Activated B cell treated with CpG ODN at 0.5 μM for 24 hours (primary cell): ENCODE data around the gene UTP25. TPM values are rescaled to one million over a fixed set of nuclear protein-coding genes. Genes with fewer than 3 reads are reported as not detected.

ENCODE experiments used
- ATAC-seq: fragments of 200-7000 bp; cut with Tn5 transposase; one replicate; pipeline ENCODE4 v1.10.0; 2021; ENCODE audit warnings: low read depth, mild to moderate bottlenecking, moderate library complexity
- CTCF ChIA-PET: fragments of 350-600 bp; sonication (Branson Sonifier 250); formaldehyde crosslinking; loops from one replicate; lab custom pipeline; 2021; ENCODE audit warnings: antibody characterized with exemption; lab: Charles Lee
- POLR2A ChIA-PET: fragments of 350-600 bp; sonication (Branson Sonifier 250); formaldehyde crosslinking; loops from one replicate; lab custom pipeline; 2021; ENCODE audit warnings: antibody characterized with exemption; lab: Charles Lee
- DNase-seq: peaks from one replicate; pipeline ENCODE4 v3.0.0; 2022
- H3K27ac Mint-ChIP-seq: one replicate; pipeline ENCODE4 v1.8.0; 2020; ENCODE audit warnings: mixed read lengths
- H3K27me3 Mint-ChIP-seq: one replicate; pipeline ENCODE4 v1.8.0; 2021; ENCODE audit warnings: mixed read lengths
- H3K36me3 Mint-ChIP-seq: one replicate; pipeline ENCODE4 v1.8.0; 2021; ENCODE audit warnings: low read depth, mixed read lengths
- H3K4me1 Mint-ChIP-seq: one replicate; pipeline ENCODE4 v1.8.0; 2021; ENCODE audit warnings: mixed read lengths
- H3K4me3 Mint-ChIP-seq: one replicate; pipeline ENCODE4 v1.8.0; 2020; ENCODE audit warnings: mild to moderate bottlenecking, mixed read lengths
- H3K9me3 Mint-ChIP-seq: one replicate; pipeline ENCODE4 v1.8.0; 2020; ENCODE audit warnings: mixed read lengths
- intact Hi-C: fragments of 100-400 bp; cut with micrococcal nuclease; formaldehyde crosslinking; loops from one replicate; pipeline ENCODE4 v1.15.1; 2024
- total RNA-seq: library from RNA; stranded (reverse); gene quantifications from 2 replicates; pipeline ENCODE4 v1.2.3, GENCODE V29; 2022
- TF ChIP-seq, protein P1 (sequence below): fragments of 200-600 bp; IDR thresholded peaks from one replicate; pipeline ENCODE4 v1.8.0; 2022; ENCODE audit warnings: antibody characterized with exemption, mild to moderate bottlenecking

Gene UTP25
- total RNA-seq, 1 donor from 2014 or later: 15.4 TPM

DNA sequence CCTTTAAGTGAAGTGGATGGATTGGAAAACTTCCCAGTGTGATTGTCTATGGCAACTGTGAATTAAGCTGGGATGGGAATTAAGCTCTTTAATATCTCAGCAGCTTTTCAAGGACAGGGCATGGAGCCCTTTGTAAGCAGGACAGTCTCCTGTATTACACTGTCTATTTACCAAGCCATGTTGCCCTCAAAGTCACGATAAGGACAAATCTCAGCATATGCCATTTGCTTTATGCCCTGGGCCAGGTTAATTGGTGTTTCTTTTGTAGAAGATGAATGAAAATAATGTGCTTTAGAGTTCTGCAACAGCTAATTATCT lies 17.6 kb downstream of the UTP25 start:
- TF ChIP-seq, protein P1, sequence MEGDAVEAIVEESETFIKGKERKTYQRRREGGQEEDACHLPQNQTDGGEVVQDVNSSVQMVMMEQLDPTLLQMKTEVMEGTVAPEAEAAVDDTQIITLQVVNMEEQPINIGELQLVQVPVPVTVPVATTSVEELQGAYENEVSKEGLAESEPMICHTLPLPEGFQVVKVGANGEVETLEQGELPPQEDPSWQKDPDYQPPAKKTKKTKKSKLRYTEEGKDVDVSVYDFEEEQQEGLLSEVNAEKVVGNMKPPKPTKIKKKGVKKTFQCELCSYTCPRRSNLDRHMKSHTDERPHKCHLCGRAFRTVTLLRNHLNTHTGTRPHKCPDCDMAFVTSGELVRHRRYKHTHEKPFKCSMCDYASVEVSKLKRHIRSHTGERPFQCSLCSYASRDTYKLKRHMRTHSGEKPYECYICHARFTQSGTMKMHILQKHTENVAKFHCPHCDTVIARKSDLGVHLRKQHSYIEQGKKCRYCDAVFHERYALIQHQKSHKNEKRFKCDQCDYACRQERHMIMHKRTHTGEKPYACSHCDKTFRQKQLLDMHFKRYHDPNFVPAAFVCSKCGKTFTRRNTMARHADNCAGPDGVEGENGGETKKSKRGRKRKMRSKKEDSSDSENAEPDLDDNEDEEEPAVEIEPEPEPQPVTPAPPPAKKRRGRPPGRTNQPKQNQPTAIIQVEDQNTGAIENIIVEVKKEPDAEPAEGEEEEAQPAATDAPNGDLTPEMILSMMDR: no peak
- no peak for ATAC-seq
- Mint-ChIP-seq H3K36me3 (peaks cover 94% of the 10 kb centered on the region), H3K9me3 (no peaks in the 10 kb centered on the region), H3K27ac (no peak overlapping the region), H3K27me3 (no peaks in the 10 kb centered on the region), H3K4me3 (no peak overlapping the region), H3K4me1 (peaks cover 5% of the 10 kb centered on the region)
- ChIA-PET POLR2A (no interaction called here), CTCF (interaction anchor here (1.1 to 3.4 kb wide), 3 partner anchors 15 to 22 kb away, joined by 3 to 16 read pairs (median 4); partner anchors contain the start of gene UTP25)
- DNase-seq: no peak
- intact Hi-C loops: no loop called here

DNA sequence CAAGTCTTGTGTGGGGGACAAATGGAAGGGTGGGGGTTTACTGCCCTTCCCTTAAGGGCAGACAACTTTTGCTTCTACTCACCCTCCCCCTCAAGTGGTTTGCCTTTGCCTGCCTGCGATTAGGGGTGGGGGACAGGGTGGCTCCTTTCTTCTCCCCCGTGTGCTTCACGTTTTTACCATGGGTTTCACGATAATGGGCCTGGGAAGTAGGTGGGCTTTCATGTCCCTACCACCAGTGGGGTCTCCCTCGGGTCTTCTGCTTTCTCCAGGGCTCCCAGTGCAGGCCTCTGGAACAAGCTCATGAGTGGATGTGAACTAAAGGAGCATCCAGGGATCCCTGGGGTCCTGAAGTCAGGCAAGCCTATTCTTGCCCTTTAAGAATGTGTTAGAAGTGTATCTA lies 21.6 kb downstream of the UTP25 start:
- CTCF ChIA-PET: interaction anchor here (2.0 kb wide), 2 partner anchors 11 to 26 kb away, joined by 6 read pairs; no protein-coding TSS in a partner anchor
- Mint-ChIP-seq H3K4me3 (no peak overlapping the region), H3K9me3 (no peaks in the 10 kb centered on the region), H3K27me3 (no peaks in the 10 kb centered on the region), H3K4me1 (peaks cover 8% of the 10 kb centered on the region), H3K27ac (no peak overlapping the region), H3K36me3 (peaks cover 95% of the 10 kb centered on the region)
- DNase-seq (no peak), ATAC-seq (no peak)
- intact Hi-C loops: no loop called here
- POLR2A ChIA-PET: no interaction called here
- TF ChIP-seq, protein P1: no peak

DNA sequence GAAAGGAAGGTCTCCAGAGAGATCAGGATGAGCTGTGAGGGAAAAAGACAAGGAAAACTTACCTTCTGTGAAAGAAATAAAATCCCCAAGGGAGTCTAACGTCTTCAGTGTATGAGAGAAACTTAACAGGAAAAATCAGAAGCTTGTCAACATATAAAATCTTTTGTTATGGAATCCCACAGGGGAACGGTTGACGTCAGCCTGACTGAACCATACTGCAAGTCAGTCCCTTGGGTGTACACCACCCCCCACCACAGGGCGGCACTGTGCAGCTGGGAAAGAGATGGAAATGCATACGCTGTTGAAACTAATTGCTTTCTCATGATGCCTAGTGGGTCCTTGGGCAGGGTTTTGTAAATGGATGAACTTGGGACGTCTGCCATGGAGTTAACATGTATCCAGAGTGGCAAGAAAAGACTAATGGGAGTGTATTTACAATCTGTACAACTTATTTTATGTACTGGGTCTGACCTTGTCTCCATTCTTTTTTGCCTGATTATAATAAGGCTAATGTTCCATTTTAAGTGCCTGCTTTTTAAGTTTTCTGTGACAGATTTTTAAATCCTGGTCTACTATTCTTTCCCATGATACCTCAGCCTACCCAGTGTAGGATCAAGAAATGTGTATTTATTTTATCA lies 22.7 kb downstream of the UTP25 start:
- TF ChIP-seq, protein P1: no peak
- Mint-ChIP-seq H3K27me3 (no peaks in the 10 kb centered on the region), H3K36me3 (peaks cover 92% of the 10 kb centered on the region), H3K27ac (peak overlapping the region; percentile 30), H3K4me1 (peaks cover 8% of the 10 kb centered on the region), H3K9me3 (no peaks in the 10 kb centered on the region), H3K4me3 (no peak overlapping the region)
- no peak for DNase-seq
- intact Hi-C loops: loop anchor here (2.0 kb wide), 1 partner anchor 460 kb away; no protein-coding TSS in a partner anchor
- peak; percentile 70 for ATAC-seq
- ChIA-PET CTCF (interaction anchor here (2.0 kb wide), 2 partner anchors 10 to 27 kb away, joined by 6 read pairs; no protein-coding TSS in a partner anchor), POLR2A (no interaction called here)

DNA sequence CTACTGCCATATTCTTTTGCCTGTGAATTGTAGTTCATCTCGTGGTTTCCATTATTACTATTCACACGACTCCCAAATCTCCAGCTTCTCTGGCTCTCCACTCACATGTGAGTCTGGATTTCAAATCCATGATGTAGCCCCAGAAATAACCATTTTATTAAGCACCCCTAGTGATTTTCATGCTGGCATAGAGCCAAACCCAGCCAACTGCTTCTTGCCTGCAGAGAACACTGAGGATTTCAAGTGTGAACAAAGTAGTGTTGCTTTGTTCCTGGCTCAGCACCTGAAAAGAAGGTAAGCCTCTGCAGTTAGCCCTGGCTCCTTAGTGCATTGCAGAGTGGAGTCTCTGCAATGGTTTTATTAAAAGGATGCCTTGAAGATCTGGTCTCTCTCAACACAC lies 25.9 kb downstream of the UTP25 start:
- H3K27ac Mint-ChIP-seq: no peak overlapping the region
- no peak for ATAC-seq
- DNase-seq: no peak
- TF ChIP-seq, protein P1: no peak
- no peaks in the 10 kb centered on the region for H3K9me3 Mint-ChIP-seq
- no peak overlapping the region for H3K4me3 Mint-ChIP-seq
- intact Hi-C loops: no loop called here
- ChIA-PET CTCF (interaction anchor here (1.3 kb wide), 1 partner anchor 454 kb away, joined by 3 read pairs; no protein-coding TSS in a partner anchor), POLR2A (no interaction called here)
- H3K27me3 Mint-ChIP-seq: no peaks in the 10 kb centered on the region
- peaks cover 6% of the 10 kb centered on the region for H3K4me1 Mint-ChIP-seq
- peaks cover 80% of the 10 kb centered on the region for H3K36me3 Mint-ChIP-seq

DNA sequence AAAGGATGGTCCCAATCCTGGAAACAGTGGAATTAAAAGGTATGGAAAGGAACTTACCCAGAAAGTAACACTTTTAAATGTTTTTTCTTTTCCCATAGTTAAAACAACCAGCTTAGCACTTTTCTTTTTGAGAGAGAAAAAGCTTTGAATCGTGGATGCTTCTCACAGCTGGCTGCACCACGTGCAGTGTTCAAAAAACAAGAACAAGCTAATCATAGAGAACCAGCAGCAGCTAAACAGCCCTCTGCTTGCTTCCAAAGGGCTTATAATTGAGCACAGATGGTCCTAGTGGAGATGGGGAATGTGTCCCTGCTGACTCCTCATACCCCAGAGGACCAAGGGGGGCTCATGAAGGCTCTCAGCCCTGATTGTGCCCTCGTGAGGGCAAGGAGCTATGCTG lies 26.4 kb downstream of the UTP25 start:
- H3K36me3 Mint-ChIP-seq: peaks cover 75% of the 10 kb centered on the region
- TF ChIP-seq, protein P1: no peak
- ATAC-seq: no peak
- no peak overlapping the region for H3K27ac Mint-ChIP-seq
- ChIA-PET POLR2A (no interaction called here), CTCF (interaction anchor here (1.3 kb wide), 1 partner anchor 453 kb away, joined by 3 read pairs; no protein-coding TSS in a partner anchor)
- DNase-seq: no peak
- no peak overlapping the region for H3K4me3 Mint-ChIP-seq
- no peaks in the 10 kb centered on the region for H3K27me3 Mint-ChIP-seq
- peaks cover 6% of the 10 kb centered on the region for H3K4me1 Mint-ChIP-seq
- H3K9me3 Mint-ChIP-seq: no peaks in the 10 kb centered on the region
- intact Hi-C loops: no loop called here
